Measurements from ENCODE around the gene TCF23. TPM values are rescaled to one million over a fixed set of nuclear protein-coding genes. Genes with fewer than 3 reads are reported as not detected.
"Not testable (repeated sequence)": the region's sequence is repeated elsewhere in the genome, so short reads cannot be mapped to it uniquely, and the experiment has no call there.

The TCF23 gene
- total RNA-seq, 2 donors from 2014 or later, result 8.5 TPM; not detected in 1

GRCh38 chr2:27117995-27118524 is 30.7 kb upstream of the TCF23 start:
- Histone ChIP-seq H3K4me3 (peak overlapping the region; percentile 28 to 36), H3K4me1 (replicated peaks) (peaks cover 3% of the 10 kb centered on the region), H3K36me3 (no peaks in the 10 kb centered on the region), H3K27ac (no peak overlapping the region), H3K9me3 (no peaks in the 10 kb centered on the region), H3K27me3 (replicated peaks; ENCODE audit: insufficient read depth) (no peaks in the 10 kb centered on the region)
- no peak for DNase-seq (ENCODE audit: low spot score)
- intact Hi-C loops (cut with DNase I), result no loop called here
- no peak for TF ChIP-seq POLR2A (IDR thresholded peaks at IDR 0.05)
- no peak for TF ChIP-seq POLR2AphosphoS5 (IDR thresholded peaks at IDR 0.05)
- TF ChIP-seq CTCF (IDR thresholded peaks at IDR 0.05), result no peak
- WGBS, result 25% methylated on average over 14 of the region's 14 CpGs

- Histone ChIP-seq H3K27ac (no peak within 1 kb of the TSS), H3K36me3 (no peaks in the 10 kb centered on the region), H3K27me3 (replicated peaks; ENCODE audit: insufficient read depth) (no peaks in the 10 kb centered on the region), H3K4me3 (peak within 1 kb of the TSS; percentile 28 to 36), H3K4me1 (replicated peaks) (peaks cover 3% of the 10 kb centered on the region), H3K9me3 (no peaks in the 10 kb centered on the region)
- TF ChIP-seq CTCF (IDR thresholded peaks at IDR 0.05) (no peak), POLR2A (IDR thresholded peaks at IDR 0.05) (no peak), POLR2AphosphoS5 (IDR thresholded peaks at IDR 0.05) (no peak)
- no peak for DNase-seq (ENCODE audit: low spot score)
- 6% methylated on average over 29 of the region's 84 CpGs for WGBS
- intact Hi-C loops (cut with DNase I), result no loop called here
Measured at GRCh38 chr2:27118525-27119329, 30.1 kb upstream of the TCF23 start, which contains the start of gene CGREF1. CGREF1 (minus strand) TSS chr2:27119128; CDS start chr2:27104366, 14,762 bp downstream.

- 83% methylated on average over 8 of the region's 8 CpGs for WGBS
- H3K9me3 ChIP-seq; H3K4me1 ChIP-seq (replicated peaks); H3K27ac ChIP-seq; H3K27me3 ChIP-seq (replicated peaks; ENCODE audit: insufficient read depth); DNase-seq (ENCODE audit: low spot score); intact Hi-C loops (cut with DNase I); H3K36me3 ChIP-seq: not testable (repeated sequence)
- H3K4me3 ChIP-seq, result peak overlapping the region; percentile 28 to 36
Measured at GRCh38 chr2:27119330-27119670, 29.5 kb upstream of the TCF23 start.

- H3K27ac ChIP-seq, result no peak overlapping the region
- no peak overlapping the region for H3K4me3 ChIP-seq
- intact Hi-C loops (cut with DNase I), result loop anchor here (5.0 kb wide), 1 partner anchor 85 kb away; no protein-coding TSS in a partner anchor
- no peak for DNase-seq (ENCODE audit: low spot score)
- no peaks in the 10 kb centered on the region for H3K36me3 ChIP-seq
- peaks cover 3% of the 10 kb centered on the region for H3K4me1 ChIP-seq (replicated peaks)
- TF ChIP-seq POLR2A (IDR thresholded peaks at IDR 0.05), result no peak
- H3K9me3 ChIP-seq, result no peaks in the 10 kb centered on the region
- 79% methylated on average over 2 of the region's 2 CpGs for WGBS
- no peaks in the 10 kb centered on the region for H3K27me3 ChIP-seq (replicated peaks; ENCODE audit: insufficient read depth)
Measured at GRCh38 chr2:27121906-27122305, 26.9 kb upstream of the TCF23 start.

- H3K9me3 ChIP-seq, result no peaks in the 10 kb centered on the region
- no peak overlapping the region for H3K27ac ChIP-seq
- intact Hi-C loops (cut with DNase I), result loop anchor here (5.0 kb wide), 1 partner anchor 85 kb away; no protein-coding TSS in a partner anchor
- DNase-seq (ENCODE audit: low spot score), result no peak
- no peak overlapping the region for H3K4me3 ChIP-seq
- TF ChIP-seq CTCF (IDR thresholded peaks at IDR 0.05) (no peak), POLR2A (IDR thresholded peaks at IDR 0.05) (no peak), POLR2AphosphoS5 (IDR thresholded peaks at IDR 0.05) (no peak)
- 90% methylated on average over 7 of the region's 7 CpGs for WGBS
- no peaks in the 10 kb centered on the region for H3K27me3 ChIP-seq (replicated peaks; ENCODE audit: insufficient read depth)
- H3K36me3 ChIP-seq, result no peaks in the 10 kb centered on the region
- peaks cover 3% of the 10 kb centered on the region for H3K4me1 ChIP-seq (replicated peaks)
Measured at GRCh38 chr2:27122791-27123190, 26.0 kb upstream of the TCF23 start.
